NCI-H2196 treated with DMSO at 0.1 percent for 48 hours (cell line): Measurements from ENCODE around the gene PVRIG.
"Not testable (repeated sequence)": the region's sequence is repeated elsewhere in the genome, so short reads cannot be mapped to it uniquely, and the experiment has no call there.

Experiments
- DNase-seq: peaks from one replicate; lab custom pipeline; 2025; ENCODE audit not compliant: unreplicated experiment; lab: John Stamatoyannopoulos, UW

PVRIG gene

GRCh38 chr7:100224891-100225290 lies 5.1 kb downstream of the PVRIG start:
- not testable (repeated sequence) for DNase-seq

GRCh38 chr7:100234660-100235317 lies 15.0 kb downstream of the PVRIG start:
- DNase-seq, result not testable (repeated sequence)

- not testable (repeated sequence) for DNase-seq
These were observed 20.2 kb downstream of the PVRIG start for GRCh38 chr7:100239975-100240374.

- DNase-seq, result not testable (repeated sequence)
These were observed 23.6 kb downstream of the PVRIG start for GRCh38 chr7:100243385-100243784.

GRCh38 chr7:100244988-100245605 lies 25.3 kb downstream of the PVRIG start:
- DNase-seq, result not testable (repeated sequence)

GRCh38 chr7:100246121-100246864 lies 26.5 kb downstream of the PVRIG start:
- DNase-seq, result not testable (repeated sequence)

- not testable (repeated sequence) for DNase-seq
These were observed 27.1 kb downstream of the PVRIG start for GRCh38 chr7:100246865-100247137.

- DNase-seq, result peak; percentile 80
These were observed 27.5 kb downstream of the PVRIG start for GRCh38 chr7:100247152-100247757.

GRCh38 chr7:100248483-100248882 lies 28.7 kb downstream of the PVRIG start:
- no peak for DNase-seq

- DNase-seq, result no peak
These were observed 37.3 kb downstream of the PVRIG start for GRCh38 chr7:100257017-100257416.

GRCh38 chr7:100259984-100260383 lies 40.2 kb downstream of the PVRIG start:
- not testable (repeated sequence) for DNase-seq

GRCh38 chr7:100262896-100263295 lies 43.1 kb downstream of the PVRIG start:
- not testable (repeated sequence) for DNase-seq

- not testable (repeated sequence) for DNase-seq
These were observed 44.5 kb downstream of the PVRIG start for GRCh38 chr7:100264223-100264622.

- DNase-seq, result not testable (repeated sequence)
These were observed 45.0 kb downstream of the PVRIG start for GRCh38 chr7:100264669-100265165.

GRCh38 chr7:100265851-100266250 lies 46.1 kb downstream of the PVRIG start:
- not testable (repeated sequence) for DNase-seq

- DNase-seq, result no peak
These were observed 47.0 kb downstream of the PVRIG start for GRCh38 chr7:100266576-100267354.

- no peak for DNase-seq
These were observed 47.9 kb downstream of the PVRIG start for GRCh38 chr7:100267648-100268047.

GRCh38 chr7:100268882-100269281 lies 49.1 kb downstream of the PVRIG start:
- not testable (repeated sequence) for DNase-seq

GRCh38 chr7:100269306-100270045 lies 49.7 kb downstream of the PVRIG start:
- not testable (repeated sequence) for DNase-seq
